HFF-Myc (cell line): ENCODE measurements around the gene STX7.
"Not testable (repeated sequence)": the region's sequence is repeated elsewhere in the genome, so short reads cannot be mapped to it uniquely, and the experiment has no call there.

Experiments
- DNase-seq: peaks from one replicate; pipeline ENCODE4 v3.0.0-alpha.2; 2011; ENCODE audit warnings: low read depth; ENCODE audit errors: extremely low read depth
- H3K4me3 ChIP-seq: replicated peaks from 2 replicates; pipeline ENCODE4 v1.5.1; 2011; ENCODE audit warnings: low read depth, mild to moderate bottlenecking, control low read depth, low read length
- TF ChIP-seq, protein P1 (sequence below): IDR thresholded peaks from 2 replicates; pipeline ENCODE4 v1.5.1; 2012; ENCODE audit warnings: mild to moderate bottlenecking, low read depth, low read length, control low read depth; ENCODE audit errors: missing control alignments

The STX7 gene

DNA sequence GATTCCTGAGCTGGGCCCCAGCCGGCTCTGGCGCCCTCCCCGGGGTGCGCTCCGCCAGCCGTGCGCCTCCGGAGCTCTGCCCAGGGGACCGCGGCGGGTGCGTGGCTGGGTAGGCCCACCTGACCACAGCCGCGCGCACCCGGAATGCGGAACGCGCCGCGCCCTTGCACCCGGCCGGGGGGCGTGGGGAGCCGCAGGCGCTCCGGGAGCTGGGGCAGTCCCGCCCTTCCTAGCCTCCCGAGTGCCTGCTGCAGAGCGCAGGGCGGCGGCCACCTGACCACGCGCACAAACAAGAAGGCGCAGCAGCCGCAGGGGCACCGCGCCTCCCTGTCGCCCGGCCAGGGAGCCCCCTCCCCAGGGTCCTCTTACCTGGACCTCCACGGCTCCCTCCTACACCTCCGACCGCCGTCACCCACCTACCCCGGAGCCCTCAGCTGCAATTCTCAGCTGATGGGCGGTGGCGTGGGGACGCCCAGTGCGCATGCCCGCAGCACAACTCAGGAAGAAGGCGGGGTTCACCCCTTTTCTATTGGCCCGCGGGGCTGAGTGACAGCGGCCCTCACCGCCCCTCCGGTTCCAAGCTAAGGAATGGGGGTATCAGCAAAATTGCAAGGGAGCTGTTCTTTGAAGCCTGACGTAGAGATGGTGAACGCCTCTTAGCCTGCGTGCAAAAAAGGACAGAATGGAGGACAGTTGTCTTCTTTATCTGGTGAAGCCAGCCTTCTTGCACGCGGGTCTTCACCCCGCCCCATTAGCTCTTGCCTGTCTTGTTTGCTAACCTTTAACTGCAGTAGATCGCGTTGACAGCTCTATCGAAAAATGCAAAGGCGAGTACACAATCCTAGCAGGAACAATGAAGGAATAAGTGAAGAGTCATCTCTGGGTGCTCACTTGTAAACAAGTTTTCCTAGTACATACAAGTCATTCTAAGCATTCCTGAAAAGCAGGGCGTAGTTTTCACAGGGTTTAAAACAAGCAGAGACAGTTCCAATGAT is at the start of gene STX7:
TSS of gene STX7 (minus strand) at position 479 of the 995 bp plus-strand sequence. CDS start 9,586 bp downstream, outside the sequence.
- TF ChIP-seq, protein P1, sequence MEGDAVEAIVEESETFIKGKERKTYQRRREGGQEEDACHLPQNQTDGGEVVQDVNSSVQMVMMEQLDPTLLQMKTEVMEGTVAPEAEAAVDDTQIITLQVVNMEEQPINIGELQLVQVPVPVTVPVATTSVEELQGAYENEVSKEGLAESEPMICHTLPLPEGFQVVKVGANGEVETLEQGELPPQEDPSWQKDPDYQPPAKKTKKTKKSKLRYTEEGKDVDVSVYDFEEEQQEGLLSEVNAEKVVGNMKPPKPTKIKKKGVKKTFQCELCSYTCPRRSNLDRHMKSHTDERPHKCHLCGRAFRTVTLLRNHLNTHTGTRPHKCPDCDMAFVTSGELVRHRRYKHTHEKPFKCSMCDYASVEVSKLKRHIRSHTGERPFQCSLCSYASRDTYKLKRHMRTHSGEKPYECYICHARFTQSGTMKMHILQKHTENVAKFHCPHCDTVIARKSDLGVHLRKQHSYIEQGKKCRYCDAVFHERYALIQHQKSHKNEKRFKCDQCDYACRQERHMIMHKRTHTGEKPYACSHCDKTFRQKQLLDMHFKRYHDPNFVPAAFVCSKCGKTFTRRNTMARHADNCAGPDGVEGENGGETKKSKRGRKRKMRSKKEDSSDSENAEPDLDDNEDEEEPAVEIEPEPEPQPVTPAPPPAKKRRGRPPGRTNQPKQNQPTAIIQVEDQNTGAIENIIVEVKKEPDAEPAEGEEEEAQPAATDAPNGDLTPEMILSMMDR: no peak

GRCh38 chr6:132560087-132560486 is 47.2 kb upstream of the STX7 start:
- DNase-seq: not testable (repeated sequence)

More for the DNA sequence above, at the start of gene STX7:
- peak within 1 kb of the TSS; percentile 70 for H3K4me3 ChIP-seq
- peak; percentile 48 for DNase-seq

GRCh38 chr6:132552372-132552771 is 39.5 kb upstream of the STX7 start, which contains the start of gene TAAR8:
TSS of gene TAAR8 (plus strand) at chr6:132552672. CDS start at chr6:132552693, 21 bp downstream.
- no peak for DNase-seq
- TF ChIP-seq, protein P1: no peak
- no peak within 1 kb of the TSS for H3K4me3 ChIP-seq

More at GRCh38 chr6:132560087-132560486, 47.2 kb upstream of the STX7 start:
- H3K4me3 ChIP-seq: not testable (repeated sequence)

DNA sequence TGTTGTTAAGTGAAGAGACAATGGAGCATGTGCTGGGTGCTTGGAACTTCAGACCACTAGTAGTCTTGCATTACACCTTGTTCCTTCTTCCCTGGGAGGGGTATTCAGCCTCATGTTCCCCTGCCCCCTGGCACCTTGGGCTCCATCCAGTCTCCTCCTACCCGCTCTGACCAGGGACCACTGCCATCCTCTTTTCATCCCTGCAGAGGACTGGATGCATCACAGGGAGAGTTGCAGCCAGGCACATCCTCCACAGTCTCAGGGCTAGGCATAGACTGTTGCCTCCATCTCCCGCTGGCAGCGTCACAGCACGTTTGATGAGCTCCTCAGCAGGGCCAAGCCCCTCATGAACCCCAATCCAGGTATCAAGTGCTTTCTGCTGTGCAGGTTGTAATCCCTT is 38.3 kb upstream of the STX7 start:
- no peak for DNase-seq
- no peak overlapping the region for H3K4me3 ChIP-seq
- TF ChIP-seq, protein P1: no peak

DNA sequence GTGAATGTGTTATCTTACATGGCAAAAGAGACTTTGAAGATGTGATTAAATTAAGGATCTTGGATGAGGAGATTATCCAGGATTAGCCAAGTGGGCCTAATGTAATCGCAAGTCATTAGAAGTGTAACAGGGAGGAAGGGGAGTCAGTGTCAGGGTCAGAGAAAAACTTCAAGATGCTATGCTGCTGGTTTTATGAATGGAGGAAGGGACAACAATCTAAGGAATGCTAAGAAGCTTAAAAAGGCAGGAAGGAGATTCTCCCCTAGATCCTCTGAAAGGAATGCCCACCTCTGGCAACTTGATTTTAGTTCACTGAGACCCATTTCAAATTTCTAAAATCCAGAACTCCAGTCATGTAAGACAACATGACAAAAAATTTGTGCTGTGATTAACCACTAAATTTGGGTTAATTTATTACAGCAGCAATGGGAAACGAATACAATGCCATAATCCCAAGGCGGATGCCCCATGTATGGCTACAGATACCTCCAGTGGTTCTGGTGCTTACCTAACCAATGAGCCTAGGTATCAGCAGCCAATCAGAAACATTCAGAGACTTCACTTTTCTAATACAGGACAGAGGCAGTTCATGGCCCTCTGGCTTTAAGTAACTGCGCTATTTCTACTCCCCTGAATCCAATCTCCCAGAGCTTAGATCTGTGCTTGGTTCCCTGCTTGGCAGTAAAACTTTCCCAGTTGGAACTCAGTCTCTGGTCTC is 36.0 kb upstream of the STX7 start:
- TF ChIP-seq, protein P1: no peak
- DNase-seq: no peak
- H3K4me3 ChIP-seq: no peak overlapping the region

- H3K4me3 ChIP-seq: no peak overlapping the region
- TF ChIP-seq, protein P1: no peak
- DNase-seq: no peak
These were observed 31.9 kb upstream of the STX7 start for GRCh38 chr6:132544826-132545225.

- no peak within 1 kb of the TSS for H3K4me3 ChIP-seq
- TF ChIP-seq, protein P1: no peak
- DNase-seq: no peak
These were observed 25.1 kb upstream of the STX7 start, which contains the start of gene TAAR9 for GRCh38 chr6:132537977-132538376. TSS of gene TAAR9 (plus strand) at chr6:132538277. CDS start at chr6:132538290, 13 bp downstream.
